ENCODE results near the gene CARD11. TPM values are rescaled to one million over a fixed set of nuclear protein-coding genes. Genes with fewer than 3 reads are reported as not detected.

Gene CARD11
- total and polyA plus RNA-seq, 2 of the 13 experiments (the other 11 are each of a cell fraction or from before 2014, with no cell fraction given) = 0.04 TPM; not detected in 1

DNA sequence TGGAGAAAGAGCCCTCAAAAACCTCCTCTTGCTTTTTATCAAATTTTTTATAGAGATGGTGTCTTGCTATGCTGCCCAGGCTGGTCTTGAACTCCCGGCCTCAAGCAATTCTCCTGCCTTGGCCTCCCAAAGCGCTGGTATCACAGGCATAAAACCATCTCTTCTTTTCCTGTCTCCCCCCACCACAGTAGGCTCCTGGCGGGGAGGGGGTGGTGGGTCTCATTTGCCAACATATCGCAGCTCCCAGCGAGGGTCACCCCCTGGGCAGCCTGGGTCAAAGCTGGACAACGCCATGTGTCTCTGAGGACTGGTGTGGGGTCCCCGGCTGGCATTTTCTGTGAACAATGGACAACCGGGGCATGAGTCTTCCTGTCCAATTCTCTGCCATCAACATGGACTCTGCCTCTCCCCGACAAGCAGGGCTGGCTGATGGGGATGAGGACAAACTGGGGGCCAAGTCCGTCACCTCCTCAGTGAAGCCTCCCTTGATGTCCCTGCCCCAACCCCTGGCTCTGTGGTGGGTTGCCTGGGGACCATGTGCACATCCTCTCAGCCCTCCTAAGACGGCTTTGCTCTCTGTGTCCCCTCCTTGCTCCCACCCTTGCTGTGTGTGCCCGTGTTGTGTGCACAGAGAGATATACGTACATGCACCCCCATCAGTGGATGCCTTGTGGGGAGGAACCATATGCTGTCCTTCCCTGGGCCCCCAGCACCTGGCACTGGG, 113.2 kb downstream of the CARD11 start (continued):
- TF ChIP-seq, protein P1, sequence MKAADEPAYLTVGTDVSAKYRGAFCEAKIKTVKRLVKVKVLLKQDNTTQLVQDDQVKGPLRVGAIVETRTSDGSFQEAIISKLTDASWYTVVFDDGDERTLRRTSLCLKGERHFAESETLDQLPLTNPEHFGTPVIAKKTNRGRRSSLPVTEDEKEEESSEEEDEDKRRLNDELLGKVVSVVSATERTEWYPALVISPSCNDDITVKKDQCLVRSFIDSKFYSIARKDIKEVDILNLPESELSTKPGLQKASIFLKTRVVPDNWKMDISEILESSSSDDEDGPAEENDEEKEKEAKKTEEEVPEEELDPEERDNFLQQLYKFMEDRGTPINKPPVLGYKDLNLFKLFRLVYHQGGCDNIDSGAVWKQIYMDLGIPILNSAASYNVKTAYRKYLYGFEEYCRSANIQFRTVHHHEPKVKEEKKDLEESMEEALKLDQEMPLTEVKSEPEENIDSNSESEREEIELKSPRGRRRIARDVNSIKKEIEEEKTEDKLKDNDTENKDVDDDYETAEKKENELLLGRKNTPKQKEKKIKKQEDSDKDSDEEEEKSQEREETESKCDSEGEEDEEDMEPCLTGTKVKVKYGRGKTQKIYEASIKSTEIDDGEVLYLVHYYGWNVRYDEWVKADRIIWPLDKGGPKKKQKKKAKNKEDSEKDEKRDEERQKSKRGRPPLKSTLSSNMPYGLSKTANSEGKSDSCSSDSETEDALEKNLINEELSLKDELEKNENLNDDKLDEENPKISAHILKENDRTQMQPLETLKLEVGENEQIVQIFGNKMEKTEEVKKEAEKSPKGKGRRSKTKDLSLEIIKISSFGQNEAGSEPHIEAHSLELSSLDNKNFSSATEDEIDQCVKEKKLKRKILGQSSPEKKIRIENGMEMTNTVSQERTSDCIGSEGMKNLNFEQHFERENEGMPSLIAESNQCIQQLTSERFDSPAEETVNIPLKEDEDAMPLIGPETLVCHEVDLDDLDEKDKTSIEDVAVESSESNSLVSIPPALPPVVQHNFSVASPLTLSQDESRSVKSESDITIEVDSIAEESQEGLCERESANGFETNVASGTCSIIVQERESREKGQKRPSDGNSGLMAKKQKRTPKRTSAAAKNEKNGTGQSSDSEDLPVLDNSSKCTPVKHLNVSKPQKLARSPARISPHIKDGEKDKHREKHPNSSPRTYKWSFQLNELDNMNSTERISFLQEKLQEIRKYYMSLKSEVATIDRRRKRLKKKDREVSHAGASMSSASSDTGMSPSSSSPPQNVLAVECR (CRISPR knock-in tag; IDR thresholded peaks at IDR 0.05; ENCODE audit: borderline replicate concordance) = no peak
- TF ChIP-seq, protein P2, sequence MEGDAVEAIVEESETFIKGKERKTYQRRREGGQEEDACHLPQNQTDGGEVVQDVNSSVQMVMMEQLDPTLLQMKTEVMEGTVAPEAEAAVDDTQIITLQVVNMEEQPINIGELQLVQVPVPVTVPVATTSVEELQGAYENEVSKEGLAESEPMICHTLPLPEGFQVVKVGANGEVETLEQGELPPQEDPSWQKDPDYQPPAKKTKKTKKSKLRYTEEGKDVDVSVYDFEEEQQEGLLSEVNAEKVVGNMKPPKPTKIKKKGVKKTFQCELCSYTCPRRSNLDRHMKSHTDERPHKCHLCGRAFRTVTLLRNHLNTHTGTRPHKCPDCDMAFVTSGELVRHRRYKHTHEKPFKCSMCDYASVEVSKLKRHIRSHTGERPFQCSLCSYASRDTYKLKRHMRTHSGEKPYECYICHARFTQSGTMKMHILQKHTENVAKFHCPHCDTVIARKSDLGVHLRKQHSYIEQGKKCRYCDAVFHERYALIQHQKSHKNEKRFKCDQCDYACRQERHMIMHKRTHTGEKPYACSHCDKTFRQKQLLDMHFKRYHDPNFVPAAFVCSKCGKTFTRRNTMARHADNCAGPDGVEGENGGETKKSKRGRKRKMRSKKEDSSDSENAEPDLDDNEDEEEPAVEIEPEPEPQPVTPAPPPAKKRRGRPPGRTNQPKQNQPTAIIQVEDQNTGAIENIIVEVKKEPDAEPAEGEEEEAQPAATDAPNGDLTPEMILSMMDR (CRISPR knock-in tag; IDR thresholded peaks at IDR 0.05) = no peak
- TF ChIP-seq FIP1L1 (IDR thresholded peaks at IDR 0.05; ENCODE audit: borderline replicate concordance, insufficient read depth, low read depth, low read length) = no peak
- no peak for TF ChIP-seq ZNF724P (CRISPR knock-in tag; IDR thresholded peaks at IDR 0.05; ENCODE audit: borderline replicate concordance)
- TF ChIP-seq EED (CRISPR knock-in tag; IDR thresholded peaks at IDR 0.05) = no peak
- TF ChIP-seq KLF15 (CRISPR knock-in tag; IDR thresholded peaks at IDR 0.05; ENCODE audit: borderline replicate concordance) = no peak
- TF ChIP-seq ZFP36L2 (CRISPR knock-in tag; IDR thresholded peaks at IDR 0.05) = no peak
